ENCODE data around the gene TEX12. TPM values are rescaled to one million over a fixed set of nuclear protein-coding genes. Genes with fewer than 3 reads are reported as not detected.
A peak's percentile ranks its signal among the peaks of the same experiment; 100 is the strongest.

The TEX12 gene
- polyA plus RNA-seq, 3 donors, result 0.43 TPM; not detected in 2

DNA sequence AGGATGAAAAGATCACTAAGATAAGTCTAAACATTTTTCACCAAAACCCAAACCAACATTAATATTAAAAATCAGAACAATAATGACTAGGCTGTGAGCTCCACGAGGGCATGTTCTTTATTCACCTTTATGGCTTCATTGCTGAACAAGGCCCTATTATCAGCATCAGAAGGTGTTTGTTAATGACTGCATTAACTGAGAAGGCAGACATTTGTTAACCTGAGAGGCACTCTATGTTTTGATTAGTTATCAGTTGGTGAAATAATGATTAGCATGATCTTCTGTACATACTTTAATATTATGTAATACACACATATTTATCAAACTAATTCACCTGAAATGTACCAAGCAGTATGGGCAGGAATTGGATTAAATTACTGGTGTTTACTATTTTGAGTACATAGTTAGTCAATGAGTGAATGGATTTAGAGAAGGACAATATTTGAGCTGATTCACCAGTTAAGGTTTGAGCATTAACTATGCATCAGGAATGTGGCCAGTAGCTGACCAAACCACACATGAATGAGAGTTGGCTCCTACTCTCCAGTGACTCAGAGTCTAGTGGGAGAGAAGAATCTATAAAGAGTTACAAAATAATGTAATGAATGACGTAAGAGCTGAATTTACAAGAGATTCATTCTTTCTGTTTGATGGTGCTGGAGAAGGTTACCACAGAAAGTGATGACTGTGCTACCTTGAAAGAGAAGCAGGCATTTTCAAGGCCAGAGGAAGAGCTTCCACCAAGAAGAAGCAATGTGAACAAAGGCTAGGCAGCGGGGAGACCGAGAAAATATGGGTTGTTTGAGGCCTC, 10.0 kb upstream of the TEX12 start:
- TF ChIP-seq, protein P1, sequence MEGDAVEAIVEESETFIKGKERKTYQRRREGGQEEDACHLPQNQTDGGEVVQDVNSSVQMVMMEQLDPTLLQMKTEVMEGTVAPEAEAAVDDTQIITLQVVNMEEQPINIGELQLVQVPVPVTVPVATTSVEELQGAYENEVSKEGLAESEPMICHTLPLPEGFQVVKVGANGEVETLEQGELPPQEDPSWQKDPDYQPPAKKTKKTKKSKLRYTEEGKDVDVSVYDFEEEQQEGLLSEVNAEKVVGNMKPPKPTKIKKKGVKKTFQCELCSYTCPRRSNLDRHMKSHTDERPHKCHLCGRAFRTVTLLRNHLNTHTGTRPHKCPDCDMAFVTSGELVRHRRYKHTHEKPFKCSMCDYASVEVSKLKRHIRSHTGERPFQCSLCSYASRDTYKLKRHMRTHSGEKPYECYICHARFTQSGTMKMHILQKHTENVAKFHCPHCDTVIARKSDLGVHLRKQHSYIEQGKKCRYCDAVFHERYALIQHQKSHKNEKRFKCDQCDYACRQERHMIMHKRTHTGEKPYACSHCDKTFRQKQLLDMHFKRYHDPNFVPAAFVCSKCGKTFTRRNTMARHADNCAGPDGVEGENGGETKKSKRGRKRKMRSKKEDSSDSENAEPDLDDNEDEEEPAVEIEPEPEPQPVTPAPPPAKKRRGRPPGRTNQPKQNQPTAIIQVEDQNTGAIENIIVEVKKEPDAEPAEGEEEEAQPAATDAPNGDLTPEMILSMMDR (IDR thresholded peaks at IDR 0.05), result no peak
- peaks cover 12 to 28% of the 10 kb centered on the region in 2 donors for H3K36me3 ChIP-seq (replicated peaks in 1 of 2; ENCODE audit: control insufficient read depth in 1 of 2, insufficient read depth in 2 of 2, low read length in 2 of 2)
- H3K9ac ChIP-seq (ENCODE audit: insufficient read depth, low read length, poor library complexity, severe bottlenecking), result no peak overlapping the region
- H4K20me1 ChIP-seq (ENCODE audit: insufficient read depth, low read length), result no peaks in the 10 kb centered on the region
- peaks cover 41 to 52% of the 10 kb centered on the region in 2 donors for H3K4me1 ChIP-seq (ENCODE audit: control insufficient read depth in 1 of 2, insufficient read depth in 2 of 2, low read length in 2 of 2)
- intact Hi-C loops (cut with micrococcal nuclease), result loop anchor here (5.0 to 10.0 kb wide), 2 partner anchors 35 to 222 kb away; partner anchors contain the start of gene DIXDC1 (in 1 of the 2)
- no peak overlapping the region for H3K4me2 ChIP-seq (replicated peaks; ENCODE audit: extremely low read depth, low read length, poor library complexity, severe bottlenecking)
- 0% methylated on average over 1 of the region's 4 CpGs for WGBS (ENCODE audit: insufficient coverage)
- H3K27me3 ChIP-seq (ENCODE audit: control insufficient read depth in 2 of 2, insufficient read depth in 2 of 2, low read length in 2 of 2), result no peaks in the 10 kb centered on the region
- Mint-ChIP-seq H3K4me1 (peaks cover 48% of the 10 kb centered on the region), H3K27me3 (ENCODE audit: low read depth in 3 of 3) (peaks cover 0 to 1% (median 1%) of the 10 kb centered on the region in 3 donors), H3K36me3 (peaks cover 23 to 24% of the 10 kb centered on the region in 2 donors), H3K27ac (peak overlapping the region; percentile 55 to 96 (median 88)), H3K9me3 (no peaks in the 10 kb centered on the region), H3K4me3 (no peak overlapping the region)
- peak overlapping the region; percentile 22 to 65 for H3K27ac ChIP-seq (ENCODE audit: low read depth in 1 of 2, low read length in 2 of 2)
- H3K4me3 ChIP-seq (replicated peaks in 1 of 3; ENCODE audit: low read depth in 2 of 3, low read length in 3 of 3), result no peak overlapping the region
- DNase-seq, result peak; percentile 83 to 96 (median 95)
- H3K79me2 ChIP-seq (ENCODE audit: insufficient read depth, low read length), result peaks cover 32% of the 10 kb centered on the region
- no peak overlapping the region for H2AFZ ChIP-seq (ENCODE audit: insufficient read depth, low read depth, low read length, poor library complexity, severe bottlenecking)
- H3K9me3 ChIP-seq (replicated peaks in 1 of 2; ENCODE audit: control insufficient read depth in 1 of 2, insufficient read depth in 1 of 2, low read length in 2 of 2), result no peaks in the 10 kb centered on the region

DNA sequence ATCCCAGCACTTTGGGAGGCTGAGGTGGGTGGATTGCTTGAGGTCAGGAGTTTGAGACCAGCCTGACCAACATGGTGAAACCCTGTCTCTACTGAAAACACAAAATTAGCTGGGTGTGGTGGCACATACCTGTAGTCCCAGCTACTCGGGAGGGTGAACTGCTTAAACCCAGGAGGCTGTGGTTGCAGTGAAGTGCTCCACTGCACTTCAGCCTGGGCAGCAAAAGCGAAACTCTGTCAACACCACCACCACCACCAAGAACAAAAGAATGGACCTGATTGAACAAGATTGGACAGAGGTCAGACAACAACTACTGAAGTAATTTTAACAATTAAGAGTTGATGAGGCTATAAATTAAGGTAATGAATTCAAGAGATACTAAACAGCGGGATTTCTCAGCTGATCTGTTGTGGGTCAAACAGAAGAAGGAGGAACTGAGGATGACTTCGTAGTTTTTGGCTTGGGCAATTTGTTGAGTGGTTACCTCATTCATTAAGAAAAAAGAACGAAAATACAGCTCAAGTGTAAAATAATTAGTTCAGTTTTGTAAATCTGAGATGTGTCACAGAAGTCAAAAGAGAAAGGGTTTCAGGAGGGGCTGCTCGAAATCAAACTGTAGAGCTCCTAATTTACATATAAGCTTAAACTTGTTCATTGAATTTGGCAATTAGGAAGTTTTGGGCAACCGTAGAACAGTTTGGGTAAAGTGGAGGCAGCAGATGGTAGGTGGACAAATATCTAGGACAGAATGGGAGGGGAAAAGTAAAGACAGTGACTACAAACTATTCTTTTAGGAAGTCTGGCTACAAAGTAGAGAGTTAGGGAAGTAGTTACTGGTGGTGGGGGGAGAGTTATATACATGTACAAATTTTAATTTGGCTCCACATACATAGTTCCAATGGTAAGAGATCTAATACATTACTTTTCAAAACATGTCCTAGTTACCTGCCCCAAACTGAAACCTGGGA, 7.8 kb upstream of the TEX12 start:
- Histone ChIP-seq H3K36me3 (replicated peaks in 1 of 2; ENCODE audit: control insufficient read depth in 1 of 2, insufficient read depth in 2 of 2, low read length in 2 of 2) (peaks cover 6 to 14% of the 10 kb centered on the region in 2 donors), H4K20me1 (ENCODE audit: insufficient read depth, low read length) (no peaks in the 10 kb centered on the region), H3K9me3 (replicated peaks in 1 of 2; ENCODE audit: control insufficient read depth in 1 of 2, insufficient read depth in 1 of 2, low read length in 2 of 2) (no peaks in the 10 kb centered on the region), H3K4me2 (replicated peaks; ENCODE audit: extremely low read depth, low read length, poor library complexity, severe bottlenecking) (peak overlapping the region; percentile 85), H3K4me1 (ENCODE audit: control insufficient read depth in 1 of 2, insufficient read depth in 2 of 2, low read length in 2 of 2) (peaks cover 59 to 74% of the 10 kb centered on the region in 2 donors), H3K27ac (ENCODE audit: low read depth in 1 of 2, low read length in 2 of 2) (peak overlapping the region; percentile 84 to 93), H2AFZ (ENCODE audit: insufficient read depth, low read depth, low read length, poor library complexity, severe bottlenecking) (peak overlapping the region; percentile 29), H3K27me3 (ENCODE audit: control insufficient read depth in 2 of 2, insufficient read depth in 2 of 2, low read length in 2 of 2) (no peaks in the 10 kb centered on the region), H3K79me2 (ENCODE audit: insufficient read depth, low read length) (peaks cover 50% of the 10 kb centered on the region), H3K4me3 (replicated peaks in 1 of 3; ENCODE audit: low read depth in 2 of 3, low read length in 3 of 3) (peak overlapping the region; percentile 23 to 71 (median 59)), H3K9ac (ENCODE audit: insufficient read depth, low read length, poor library complexity, severe bottlenecking) (peak overlapping the region; percentile 48)
- WGBS (ENCODE audit: insufficient coverage), result 6% methylated on average over 2 of the region's 7 CpGs
- peak; percentile 63 to 84 (median 83) for DNase-seq
- Mint-ChIP-seq H3K27me3 (ENCODE audit: low read depth in 3 of 3) (peaks cover 0 to 1% (median 1%) of the 10 kb centered on the region in 3 donors), H3K4me3 (peak overlapping the region; percentile 63 to 91), H3K4me1 (peaks cover 66% of the 10 kb centered on the region), H3K9me3 (peaks cover 0 to 2% (median 0%) of the 10 kb centered on the region in 7 donors), H3K36me3 (peaks cover 11 to 13% of the 10 kb centered on the region in 2 donors), H3K27ac (peak overlapping the region; percentile 96 to 99 (median 99))
- intact Hi-C loops (cut with micrococcal nuclease), result loop anchor here (5.0 to 10.0 kb wide), 2 partner anchors 37 to 225 kb away; partner anchors contain the start of gene DIXDC1 (in 1 of the 2)
- TF ChIP-seq, protein P1 (IDR thresholded peaks at IDR 0.05), result no peak

All from CD14-positive monocyte (primary cell).